Measurements from ENCODE around the gene DYDC2. TPM values are rescaled to one million over a fixed set of nuclear protein-coding genes. Genes with fewer than 3 reads are reported as not detected.

The DYDC2 gene
- total and polyA plus RNA-seq, 12 donors = not detected

DNA sequence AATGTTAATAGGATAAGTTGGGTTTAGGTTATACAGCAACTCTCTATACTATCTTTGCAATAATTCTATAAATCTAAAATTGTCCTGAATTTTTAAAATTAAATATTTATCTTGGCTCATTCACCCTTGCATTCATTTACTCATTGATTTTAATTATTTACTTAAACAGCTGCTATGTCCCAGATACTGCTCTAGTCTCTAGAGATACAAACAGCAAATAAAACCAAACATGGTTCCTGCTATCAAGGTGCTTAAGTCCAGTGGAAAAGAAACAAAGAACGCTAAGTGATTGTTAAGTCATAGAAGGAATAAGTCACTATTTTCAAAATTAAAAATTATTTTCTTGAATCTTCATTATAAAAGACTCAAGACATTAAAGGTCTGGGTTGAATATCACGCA lies 37.3 kb upstream of the DYDC2 start:
- TF ChIP-seq, protein P1, sequence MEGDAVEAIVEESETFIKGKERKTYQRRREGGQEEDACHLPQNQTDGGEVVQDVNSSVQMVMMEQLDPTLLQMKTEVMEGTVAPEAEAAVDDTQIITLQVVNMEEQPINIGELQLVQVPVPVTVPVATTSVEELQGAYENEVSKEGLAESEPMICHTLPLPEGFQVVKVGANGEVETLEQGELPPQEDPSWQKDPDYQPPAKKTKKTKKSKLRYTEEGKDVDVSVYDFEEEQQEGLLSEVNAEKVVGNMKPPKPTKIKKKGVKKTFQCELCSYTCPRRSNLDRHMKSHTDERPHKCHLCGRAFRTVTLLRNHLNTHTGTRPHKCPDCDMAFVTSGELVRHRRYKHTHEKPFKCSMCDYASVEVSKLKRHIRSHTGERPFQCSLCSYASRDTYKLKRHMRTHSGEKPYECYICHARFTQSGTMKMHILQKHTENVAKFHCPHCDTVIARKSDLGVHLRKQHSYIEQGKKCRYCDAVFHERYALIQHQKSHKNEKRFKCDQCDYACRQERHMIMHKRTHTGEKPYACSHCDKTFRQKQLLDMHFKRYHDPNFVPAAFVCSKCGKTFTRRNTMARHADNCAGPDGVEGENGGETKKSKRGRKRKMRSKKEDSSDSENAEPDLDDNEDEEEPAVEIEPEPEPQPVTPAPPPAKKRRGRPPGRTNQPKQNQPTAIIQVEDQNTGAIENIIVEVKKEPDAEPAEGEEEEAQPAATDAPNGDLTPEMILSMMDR (IDR thresholded peaks at IDR 0.05) = no peak
- ATAC-seq = no peak
- H3K36me3 ChIP-seq = no peaks in the 10 kb centered on the region
- intact Hi-C loops (cut with DNase I) = no loop called here
- no peak for DNase-seq
- 91 to 93% methylated on average over 2 of the region's 2 CpGs for WGBS, 2 donors
- H3K4me3 ChIP-seq = no peak overlapping the region
- H3K27ac ChIP-seq = no peak overlapping the region
- H3K27me3 ChIP-seq = peaks cover 0 to 7% (median 0%) of the 10 kb centered on the region in 7 donors
- peaks cover 0 to 5% (median 0%) of the 10 kb centered on the region in 11 donors for H3K9me3 ChIP-seq
- H3K4me1 ChIP-seq = no peaks in the 10 kb centered on the region

DNA sequence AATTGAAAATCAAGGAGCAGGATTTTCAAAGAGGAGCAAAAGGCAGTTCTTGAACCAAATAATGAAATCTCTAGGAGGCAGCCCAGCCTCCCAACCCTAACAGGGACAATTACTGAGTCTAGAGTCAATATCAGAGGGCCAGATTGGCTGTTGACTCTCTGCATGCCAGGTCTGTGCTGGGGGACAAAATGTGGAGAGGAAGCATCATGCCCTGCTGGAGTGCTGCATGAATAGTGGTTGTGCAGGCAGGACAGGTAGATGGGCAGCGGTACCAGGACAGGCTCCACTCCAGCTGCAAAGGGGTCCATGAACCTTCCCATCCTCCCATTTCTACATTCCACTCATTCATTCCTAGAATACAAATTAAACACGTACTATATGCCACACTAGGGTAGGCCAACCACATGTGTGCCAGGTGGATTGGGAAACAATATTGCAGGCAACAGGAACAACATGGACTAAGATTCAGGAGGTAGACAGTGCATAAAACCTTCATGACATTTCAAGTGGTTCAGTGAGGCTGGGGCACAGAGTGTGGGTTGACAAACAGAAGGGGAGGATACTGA lies 36.8 kb upstream of the DYDC2 start:
- WGBS, 2 donors = 90 to 92% methylated on average over 2 of the region's 2 CpGs
- H3K27ac ChIP-seq = no peak overlapping the region
- H3K9me3 ChIP-seq = peaks cover 0 to 5% (median 0%) of the 10 kb centered on the region in 11 donors
- peaks cover 0 to 7% (median 0%) of the 10 kb centered on the region in 7 donors for H3K27me3 ChIP-seq
- H3K4me3 ChIP-seq = no peak overlapping the region
- no peaks in the 10 kb centered on the region for H3K36me3 ChIP-seq
- H3K4me1 ChIP-seq = no peaks in the 10 kb centered on the region
- TF ChIP-seq, protein P1 (IDR thresholded peaks at IDR 0.05) = no peak
- intact Hi-C loops (cut with DNase I) = no loop called here
- DNase-seq (no peak), ATAC-seq (no peak)

- DNase-seq = no peak
- Histone ChIP-seq H3K4me1 (no peaks in the 10 kb centered on the region), H3K4me3 (no peak overlapping the region), H3K9me3 (peaks cover 0 to 5% (median 0%) of the 10 kb centered on the region in 11 donors), H3K27me3 (peaks cover 0 to 7% (median 0%) of the 10 kb centered on the region in 7 donors), H3K27ac (no peak overlapping the region), H3K36me3 (no peaks in the 10 kb centered on the region)
- TF ChIP-seq, protein P1 (IDR thresholded peaks at IDR 0.05) = no peak
- no peak for ATAC-seq
- intact Hi-C loops (cut with DNase I) = no loop called here
Measured at GRCh38 chr10:80320377-80320776, 36.2 kb upstream of the DYDC2 start.

GRCh38 chr10:80321183-80321582 lies 35.4 kb upstream of the DYDC2 start:
- H3K9me3 ChIP-seq = peaks cover 0 to 5% (median 0%) of the 10 kb centered on the region in 11 donors
- H3K27me3 ChIP-seq = peaks cover 0 to 7% (median 0%) of the 10 kb centered on the region in 7 donors
- no peak overlapping the region for H3K4me3 ChIP-seq
- ATAC-seq = no peak
- TF ChIP-seq, protein P1 (IDR thresholded peaks at IDR 0.05) = no peak
- no peak for DNase-seq
- no peaks in the 10 kb centered on the region for H3K4me1 ChIP-seq
- intact Hi-C loops (cut with DNase I) = no loop called here
- no peaks in the 10 kb centered on the region for H3K36me3 ChIP-seq
- WGBS, 2 donors = 89 to 93% methylated on average over 5 of the region's 5 CpGs
- no peak overlapping the region for H3K27ac ChIP-seq

Data from heart right ventricle (tissue), 16 donors.